Activated CD4-positive, CD25-positive, alpha-beta regulatory T cell treated with anti-CD3 and anti-CD28 coated beads, Interleukin-2, amount 50 U/mL, for 24 hours (primary cell): ENCODE data around the gene AGA.

Experiments used
- ATAC-seq, 2 donors: fragments of 150-1000 bp; cut with Tn5 transposase; one replicate each; pipeline ENCODE4 v1.10.0; 2021; ENCODE audit warnings: mild to moderate bottlenecking in 1 of 2, moderate library complexity in 1 of 2

Gene AGA

DNA sequence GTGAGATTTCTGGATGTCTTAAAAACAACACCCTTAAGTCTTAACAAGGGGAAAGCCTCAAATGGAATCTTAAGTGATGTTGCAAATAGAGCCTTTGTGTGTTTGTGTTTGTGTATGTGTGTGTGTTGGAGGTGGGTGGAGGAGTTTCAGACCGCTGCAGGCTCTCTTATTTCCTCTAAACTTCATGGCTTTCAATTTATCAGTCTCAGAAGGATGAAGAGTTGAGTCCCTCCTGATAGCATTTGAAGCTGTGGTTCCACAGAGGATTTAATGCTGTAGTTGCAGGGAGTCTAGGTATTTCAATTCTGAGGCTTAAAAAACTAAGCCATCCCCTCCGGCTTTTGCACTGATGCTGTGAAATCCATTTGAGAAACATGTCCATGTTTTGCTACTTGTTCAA is 4.3 kb upstream of the AGA start:
- ATAC-seq, result no peak

GRCh38 chr4:177444911-177445736 is 2.9 kb upstream of the AGA start:
- no peak for ATAC-seq

DNA sequence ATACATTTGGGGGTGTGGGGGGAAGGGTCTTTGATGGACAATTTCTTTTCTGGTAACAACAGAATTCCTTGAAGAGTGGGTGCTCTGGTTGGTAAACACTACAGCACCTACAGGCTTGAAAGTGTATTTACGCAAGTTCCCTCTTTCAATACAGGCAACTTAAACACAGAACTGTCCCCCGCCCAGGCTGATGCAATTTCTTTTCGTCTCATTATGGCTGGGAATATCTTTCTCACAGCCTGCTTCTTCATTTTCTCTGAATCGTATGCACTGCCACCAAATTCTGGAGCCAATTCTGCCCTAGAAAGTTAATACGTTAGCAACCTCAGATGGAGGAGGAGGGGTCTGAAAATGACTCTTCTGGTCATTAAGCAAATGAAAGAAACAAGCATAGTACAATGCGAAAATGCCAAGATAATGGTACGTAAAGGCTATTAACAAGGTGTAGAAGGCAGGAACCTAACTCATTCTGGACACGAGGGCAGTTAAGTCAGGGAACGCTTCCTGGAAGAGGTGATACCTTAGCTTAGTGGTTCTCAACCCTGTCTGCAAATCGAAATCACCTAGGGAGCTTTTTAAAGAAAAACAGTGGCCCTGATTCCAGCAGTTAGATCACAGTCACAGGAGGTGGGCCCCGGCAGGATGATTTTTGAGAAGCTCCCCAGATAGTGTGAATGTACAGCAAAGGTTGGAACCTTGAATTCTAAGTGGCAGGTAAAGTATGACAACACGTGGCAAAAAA is 1.0 kb downstream of the AGA start:
- ATAC-seq, result no peak

DNA sequence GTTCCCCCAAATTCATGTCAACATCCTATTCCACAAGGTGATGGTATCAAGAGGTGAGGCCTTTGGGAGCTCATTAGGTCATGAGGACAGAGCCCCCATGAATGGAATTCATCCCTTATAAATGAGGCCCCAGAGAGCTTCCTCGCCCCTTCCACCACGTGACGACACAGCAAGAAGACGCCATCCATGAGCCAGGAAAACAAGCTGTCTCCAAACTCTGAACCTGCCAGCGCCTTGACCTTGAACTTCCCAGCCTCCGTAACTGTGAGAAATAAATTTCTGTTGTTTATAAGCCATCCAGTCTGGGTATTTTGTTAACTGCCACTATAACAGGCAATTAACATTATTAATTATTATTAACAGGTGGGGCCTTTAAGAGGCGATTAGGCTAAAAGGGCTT is 5.8 kb downstream of the AGA start:
- no peak for ATAC-seq

GRCh38 chr4:177434667-177435066 is 7.6 kb downstream of the AGA start:
- no peak for ATAC-seq

DNA sequence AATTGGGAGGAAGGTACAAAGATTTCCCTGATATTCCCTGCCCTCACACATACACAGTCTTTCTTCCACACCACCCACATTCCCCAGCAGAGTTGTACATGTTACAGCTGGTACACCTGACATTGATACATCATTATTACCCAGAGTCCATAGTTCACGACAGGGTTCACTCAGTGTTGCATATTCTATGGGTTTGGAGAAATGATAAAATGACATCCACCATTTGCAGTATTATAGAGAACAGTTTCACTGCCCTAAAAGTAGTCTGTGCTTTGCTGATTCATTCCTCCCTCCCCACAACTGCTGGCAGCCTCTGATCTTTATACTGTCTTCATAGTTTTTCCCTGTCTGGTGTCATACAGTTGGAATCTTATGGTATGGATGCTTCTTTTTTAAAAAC is 15.0 kb downstream of the AGA start:
- ATAC-seq, result no peak

GRCh38 chr4:177419434-177419833 is 22.8 kb downstream of the AGA start:
- no peak for ATAC-seq

DNA sequence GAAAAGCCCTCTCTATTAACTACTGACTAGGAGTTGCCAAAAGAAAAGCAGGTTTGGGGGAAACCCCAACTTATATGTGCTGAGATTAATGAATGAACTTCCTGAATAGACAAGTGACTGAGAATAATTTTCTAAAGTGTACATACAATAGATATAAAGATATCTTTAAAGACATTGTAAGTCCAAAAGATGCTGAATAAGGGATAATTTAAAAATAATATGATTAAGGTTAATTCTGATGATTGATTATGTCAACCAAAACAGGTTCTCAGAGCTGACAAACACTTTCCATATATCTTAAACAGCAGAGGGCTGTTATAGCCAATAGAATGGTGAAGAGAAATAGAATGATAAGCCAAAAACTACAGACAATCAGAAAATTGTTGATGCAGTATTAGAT is 28.6 kb downstream of the AGA start:
- ATAC-seq, result no peak

DNA sequence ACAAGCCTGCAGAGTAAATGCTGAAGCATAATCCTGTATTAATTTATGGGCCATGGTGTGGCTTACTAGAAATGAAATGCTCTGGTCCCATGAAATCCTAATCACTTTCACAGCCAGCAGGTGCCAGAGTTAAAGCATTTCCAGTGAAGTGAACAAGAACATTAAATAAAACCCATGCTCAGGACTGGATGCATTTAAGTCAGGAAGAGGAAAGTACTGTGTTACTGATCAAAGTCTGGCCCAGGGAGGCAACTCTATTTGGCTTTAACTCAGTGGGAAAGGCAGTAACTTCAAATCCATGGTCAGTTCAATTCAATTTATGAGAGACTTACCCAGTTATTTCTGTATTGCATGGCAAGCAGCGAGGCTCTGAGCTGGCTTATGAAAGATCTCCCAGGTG is 29.2 kb downstream of the AGA start:
- ATAC-seq, result no peak

DNA sequence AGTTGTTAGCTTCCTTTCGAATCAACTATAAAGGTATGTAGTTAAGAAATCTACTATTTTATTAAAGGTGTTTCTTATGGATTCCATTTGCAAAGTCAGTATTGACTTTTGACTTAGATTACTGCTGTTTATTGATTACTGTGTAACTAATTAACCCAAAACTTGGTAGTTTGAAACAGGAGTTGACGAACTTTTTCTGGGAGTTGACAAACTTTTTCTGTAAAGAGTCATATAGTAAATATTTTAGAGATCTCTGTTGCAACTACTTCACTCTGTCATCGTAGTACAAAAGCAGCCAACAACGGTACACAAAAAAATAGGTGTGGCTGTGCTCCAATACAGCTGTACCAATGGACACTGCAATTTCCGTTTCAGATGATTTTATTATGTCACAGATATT is 30.2 kb downstream of the AGA start:
- no peak for ATAC-seq

DNA sequence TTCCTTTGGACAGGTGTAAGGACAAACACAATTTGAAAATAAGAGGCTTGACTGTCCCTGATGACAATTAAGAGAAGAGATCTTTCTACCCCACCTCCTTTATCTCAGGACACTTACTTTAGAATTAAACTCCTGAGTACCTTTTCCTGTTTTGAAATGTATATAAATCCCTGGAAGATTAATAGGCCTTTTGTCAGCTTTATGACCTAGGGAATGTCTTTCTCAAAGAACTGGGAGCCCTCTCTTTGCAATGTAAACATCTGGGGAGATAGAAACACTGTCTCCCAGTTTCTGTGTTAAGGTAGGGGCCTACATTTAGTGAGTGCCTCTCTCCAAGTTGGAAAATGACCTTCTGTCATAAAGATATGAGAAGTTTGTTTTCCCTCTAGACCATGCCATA is 31.7 kb downstream of the AGA start:
- ATAC-seq, result no peak

DNA sequence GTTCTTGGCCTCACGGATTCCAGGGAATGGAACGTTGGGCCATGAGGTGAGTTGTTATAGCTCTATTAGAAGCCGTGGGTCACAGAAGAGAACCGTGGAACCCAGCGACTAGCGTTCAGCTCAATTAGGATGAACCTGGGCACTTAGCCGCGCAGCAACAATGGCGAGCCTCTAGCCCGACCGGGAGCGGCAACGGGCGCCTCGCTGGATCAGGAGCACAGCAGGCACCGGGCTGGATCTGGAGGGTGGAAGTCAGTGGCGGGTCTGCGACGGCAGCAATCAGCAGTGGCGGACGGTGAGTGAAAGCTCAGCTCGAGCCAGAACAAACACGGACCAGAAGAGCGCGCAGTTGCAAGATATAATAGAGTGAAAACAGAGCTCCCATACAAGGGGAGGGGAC is 34.2 kb downstream of the AGA start:
- no peak for ATAC-seq

DNA sequence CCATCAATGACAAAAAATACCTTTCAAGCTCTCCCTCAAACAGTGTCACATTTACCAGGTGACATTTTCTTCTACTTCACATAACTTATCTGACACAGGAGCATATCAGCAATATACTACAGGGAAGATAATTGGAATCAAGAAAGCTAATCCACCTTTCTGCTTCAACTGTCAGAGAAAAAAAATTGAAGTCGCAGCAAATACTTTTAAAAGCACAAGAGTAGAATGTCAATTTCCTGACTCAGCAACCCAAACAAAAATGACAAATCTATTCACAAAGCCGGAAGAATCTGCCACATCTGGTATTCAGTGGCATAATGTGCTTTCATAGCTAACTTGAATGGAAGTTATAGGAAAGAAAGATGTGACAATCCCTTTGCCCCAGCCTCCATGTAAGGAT is 36.7 kb downstream of the AGA start:
- no peak for ATAC-seq

DNA sequence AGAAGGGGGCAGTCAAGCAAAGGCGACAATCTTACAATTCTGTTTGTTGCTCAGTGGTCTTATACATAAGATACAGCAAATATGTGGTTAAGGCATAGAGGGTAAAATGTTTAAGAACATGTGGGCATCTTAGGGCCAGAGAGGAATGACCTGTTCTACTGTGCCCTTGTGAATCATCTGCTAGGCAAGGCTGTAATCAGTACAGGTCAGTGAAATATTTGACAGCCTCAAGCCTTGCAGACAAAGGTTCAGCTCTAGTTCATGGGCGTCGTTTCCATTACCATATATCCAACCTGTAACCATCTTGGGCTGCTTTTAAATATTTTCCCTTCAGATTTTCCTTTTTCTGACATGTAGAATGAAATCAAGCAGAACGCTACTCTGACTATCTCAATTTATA is 37.3 kb downstream of the AGA start:
- ATAC-seq, result no peak

- ATAC-seq, result no peak
Measured at GRCh38 chr4:177404342-177404741, 37.9 kb downstream of the AGA start.

GRCh38 chr4:177403746-177404145 is 38.5 kb downstream of the AGA start:
- no peak for ATAC-seq

DNA sequence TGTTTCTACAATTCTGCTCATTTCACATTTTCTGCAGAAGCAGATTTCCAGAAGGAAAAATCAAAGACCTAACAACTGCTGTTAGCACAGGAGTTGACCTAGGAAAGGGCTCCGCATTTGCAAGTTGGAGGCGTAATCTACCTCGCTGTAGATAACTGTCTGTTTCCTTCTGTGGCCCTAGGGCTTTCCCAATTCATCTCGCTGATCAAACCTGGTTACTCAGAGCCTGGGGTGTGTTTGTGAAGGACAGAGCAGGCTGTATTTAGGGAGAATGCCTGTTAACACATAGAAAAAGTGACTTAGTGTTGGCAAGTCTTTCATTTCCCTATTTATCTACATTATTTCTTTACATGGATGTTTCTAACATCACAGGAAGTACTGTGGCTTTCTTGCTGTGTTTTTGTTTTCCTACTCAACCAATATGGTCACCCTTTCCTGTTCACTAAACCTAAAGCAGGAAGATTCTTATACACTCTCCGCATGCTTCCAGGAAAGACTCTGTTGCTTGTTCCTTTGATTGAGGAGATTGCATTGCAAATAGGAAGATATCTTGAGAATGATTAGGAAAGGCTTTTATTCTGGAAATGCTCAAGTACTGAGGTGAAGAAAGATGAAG is 40.5 kb downstream of the AGA start:
- ATAC-seq, result no peak

DNA sequence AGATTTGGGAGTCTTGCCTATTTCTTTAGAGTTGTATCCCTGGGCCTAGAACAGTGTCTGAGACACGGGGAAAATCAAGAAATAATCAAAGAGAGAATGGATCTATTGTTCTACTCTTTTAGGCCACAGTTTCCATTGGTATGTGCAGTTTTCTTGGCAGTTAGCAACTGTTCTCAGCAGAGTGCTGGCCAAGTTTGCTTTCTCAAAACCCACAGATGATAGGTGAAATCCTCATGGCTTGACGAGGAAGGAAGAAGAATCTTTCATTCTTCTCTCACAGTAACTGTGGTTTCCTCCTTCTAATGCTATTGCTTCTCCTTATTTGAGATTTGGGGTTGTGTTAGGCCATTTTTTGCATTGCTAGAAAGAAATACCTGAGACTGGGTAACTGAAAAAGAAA is 42.2 kb downstream of the AGA start:
- ATAC-seq, result no peak

- no peak for ATAC-seq
Measured at GRCh38 chr4:177396352-177396751, 45.9 kb downstream of the AGA start.

DNA sequence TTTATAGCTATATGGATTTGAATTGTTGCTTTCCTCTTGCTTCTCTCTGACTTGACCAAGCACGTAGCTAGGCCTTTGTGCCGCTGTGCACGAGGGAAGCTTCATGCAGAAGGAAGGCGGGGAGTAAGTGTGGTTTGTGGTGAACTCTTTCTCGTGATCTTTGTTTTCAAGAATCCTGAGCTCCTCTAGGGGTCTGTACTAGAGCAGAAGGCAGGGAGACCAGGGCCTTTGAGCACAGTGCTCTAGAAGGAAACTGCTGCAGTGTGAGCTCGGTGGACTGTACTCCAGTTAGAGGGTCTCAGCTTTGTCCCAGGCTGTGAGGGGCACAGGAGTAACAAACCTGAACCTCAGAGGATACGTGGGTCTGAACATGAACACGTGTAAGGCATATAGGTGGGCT is 49.0 kb downstream of the AGA start:
- ATAC-seq, result no peak

DNA sequence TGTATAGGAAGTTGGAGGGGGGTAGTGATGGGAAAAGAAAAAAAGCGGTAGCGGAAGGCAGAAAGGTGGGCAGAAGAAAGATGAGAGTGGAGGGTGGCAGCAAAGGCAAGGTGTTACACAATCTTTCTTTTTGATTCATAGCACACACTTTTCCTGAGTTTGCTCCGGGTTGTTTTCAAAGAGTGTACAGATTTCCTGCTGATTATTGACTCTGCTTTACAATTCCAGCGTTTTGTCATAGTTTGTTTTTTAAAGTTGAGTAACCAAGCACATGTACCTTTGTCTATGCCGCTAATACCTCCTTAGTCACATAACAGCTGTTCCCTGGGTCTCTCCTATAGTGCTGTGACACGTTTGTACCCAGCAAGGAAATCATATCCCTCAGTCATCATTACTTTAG is 50.3 kb downstream of the AGA start:
- ATAC-seq, result no peak

GRCh38 chr4:177391287-177391686 is 51.0 kb downstream of the AGA start:
- no peak for ATAC-seq

GRCh38 chr4:177386278-177386815 is 55.9 kb downstream of the AGA start:
- ATAC-seq, result no peak
